Neural crest cell (in vitro differentiated cells): Measurements from ENCODE around the gene LETM1. TPM values are rescaled to one million over a fixed set of nuclear protein-coding genes. Genes with fewer than 3 reads are reported as not detected.

ENCODE experiments used
- DNase-seq: peaks from one replicate; pipeline ENCODE4 v3.0.0; 2021; ENCODE audit warnings: low read depth, mixed read lengths, low spot score
- H3K27ac Mint-ChIP-seq: one replicate; pipeline ENCODE4 v1.8.0; 2021; ENCODE audit warnings: mild to moderate bottlenecking, mixed read lengths; ENCODE audit not compliant: unreplicated experiment
- H3K27me3 Mint-ChIP-seq: 2 replicates; pipeline ENCODE4 v1.8.0; 2021; ENCODE audit warnings: low read depth, mild to moderate bottlenecking, mixed read lengths
- H3K36me3 Mint-ChIP-seq: 2 replicates; pipeline ENCODE4 v1.8.0; 2021; ENCODE audit warnings: low read depth, mild to moderate bottlenecking, mixed read lengths
- H3K4me1 Mint-ChIP-seq: 2 replicates; pipeline ENCODE4 v1.8.0; 2021; ENCODE audit warnings: mixed read lengths
- H3K4me3 Mint-ChIP-seq: one replicate; pipeline ENCODE4 v1.8.0; 2021; ENCODE audit warnings: mild to moderate bottlenecking, mixed read lengths
- H3K9me3 Mint-ChIP-seq: 2 replicates; pipeline ENCODE4 v1.8.0; 2021; ENCODE audit warnings: mixed read lengths
- CTCF ChIP-seq: fragments of 200-600 bp; sonication (generic); conservative IDR thresholded peaks from 2 replicates; pipeline ENCODE4 v1.5.0; 2021; ENCODE audit warnings: antibody characterized with exemption, mild to moderate bottlenecking
- total RNA-seq: library from RNA; stranded (reverse); gene quantifications from 2 replicates; pipeline ENCODE4 v1.2.1, GENCODE V29; 2021

Gene LETM1
- total RNA-seq, 1 donor from 2014 or later, result 60.6 TPM

GRCh38 chr4:1869530-1870327 lies 13.8 kb upstream of the LETM1 start:
- Mint-ChIP-seq H3K36me3 (peaks cover 3% of the 10 kb centered on the region), H3K27me3 (peaks cover 14% of the 10 kb centered on the region), H3K4me1 (peaks cover 52% of the 10 kb centered on the region), H3K27ac (no peak overlapping the region), H3K9me3 (no peaks in the 10 kb centered on the region), H3K4me3 (peak overlapping the region; percentile 91)
- TF ChIP-seq CTCF, result no peak
- DNase-seq, result no peak

GRCh38 chr4:1868912-1869311 lies 13.0 kb upstream of the LETM1 start:
- TF ChIP-seq CTCF, result no peak
- peaks cover 3% of the 10 kb centered on the region for H3K36me3 Mint-ChIP-seq
- peaks cover 18% of the 10 kb centered on the region for H3K27me3 Mint-ChIP-seq
- H3K4me1 Mint-ChIP-seq, result peaks cover 52% of the 10 kb centered on the region
- H3K27ac Mint-ChIP-seq, result no peak overlapping the region
- H3K4me3 Mint-ChIP-seq, result peak overlapping the region; percentile 91
- no peaks in the 10 kb centered on the region for H3K9me3 Mint-ChIP-seq
- no peak for DNase-seq

- Mint-ChIP-seq H3K9me3 (no peaks in the 10 kb centered on the region), H3K36me3 (peaks cover 3% of the 10 kb centered on the region), H3K4me3 (peak overlapping the region; percentile 91), H3K27me3 (peaks cover 18% of the 10 kb centered on the region), H3K4me1 (peaks cover 52% of the 10 kb centered on the region), H3K27ac (no peak overlapping the region)
- no peak for TF ChIP-seq CTCF
- no peak for DNase-seq
Observed at GRCh38 chr4:1868293-1868692, 12.3 kb upstream of the LETM1 start.

- peaks cover 18% of the 10 kb centered on the region for H3K27me3 Mint-ChIP-seq
- no peak for TF ChIP-seq CTCF
- H3K36me3 Mint-ChIP-seq, result no peaks in the 10 kb centered on the region
- H3K4me3 Mint-ChIP-seq, result no peak overlapping the region
- H3K4me1 Mint-ChIP-seq, result peaks cover 56% of the 10 kb centered on the region
- no peak for DNase-seq
- no peak overlapping the region for H3K27ac Mint-ChIP-seq
- no peaks in the 10 kb centered on the region for H3K9me3 Mint-ChIP-seq
Observed at GRCh38 chr4:1866189-1866661, 10.3 kb upstream of the LETM1 start.

- peak; percentile 78 for DNase-seq
- Mint-ChIP-seq H3K9me3 (no peaks in the 10 kb centered on the region), H3K27ac (peak overlapping the region; percentile 71), H3K36me3 (no peaks in the 10 kb centered on the region), H3K4me1 (peaks cover 50% of the 10 kb centered on the region), H3K4me3 (peak overlapping the region; percentile 89), H3K27me3 (peaks cover 14% of the 10 kb centered on the region)
- no peak for TF ChIP-seq CTCF
Observed at GRCh38 chr4:1864076-1865008, 8.4 kb upstream of the LETM1 start.
